ENCODE measurements around the gene PRKN. TPM values are rescaled to one million over a fixed set of nuclear protein-coding genes. Genes with fewer than 3 reads are reported as not detected.

PRKN gene
- total and polyA plus RNA-seq, 2 experiments from 2014 or later = 0.10 to 0.84 TPM

DNA sequence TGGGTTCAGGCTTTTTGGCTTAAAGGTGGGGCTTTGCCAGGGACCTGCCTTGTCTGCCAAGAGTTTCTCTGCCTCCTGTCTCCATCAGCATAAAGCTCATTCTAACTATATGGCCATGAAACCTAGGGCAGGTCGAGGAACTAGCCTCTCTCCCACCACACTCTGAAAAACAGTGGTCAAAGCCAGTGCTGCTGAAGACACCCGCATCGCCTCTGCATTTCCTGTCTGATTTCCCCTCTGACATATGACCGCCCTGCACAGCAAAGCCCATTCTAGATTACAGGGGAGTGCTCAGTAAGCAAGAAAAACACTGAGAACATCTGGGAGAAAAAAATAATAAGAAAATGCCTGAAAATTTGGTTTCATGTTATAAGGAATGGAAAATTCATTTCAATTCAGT is 573.6 kb downstream of the PRKN start:
- no peak overlapping the region for H3K4me3 Mint-ChIP-seq
- H3K9me3 Mint-ChIP-seq = peaks cover 3% of the 10 kb centered on the region; the same call in 1 of the 3 replicates
- H3K36me3 Mint-ChIP-seq (ENCODE audit: low read depth) = no peaks in the 10 kb centered on the region
- peaks cover 2% of the 10 kb centered on the region for H3K27me3 Mint-ChIP-seq (ENCODE audit: insufficient read depth, low read depth, poor library complexity)
- Histone ChIP-seq H3K4me2 (no peak overlapping the region), H2AFZ (no peak overlapping the region), H3K79me2 (replicated peaks; ENCODE audit: insufficient read depth) (no peaks in the 10 kb centered on the region), H3K27me3 (ENCODE audit: insufficient read depth) (no peaks in the 10 kb centered on the region), H4K20me1 (replicated peaks; ENCODE audit: insufficient read depth) (no peaks in the 10 kb centered on the region), H3F3A (replicated peaks; ENCODE audit: low read depth) (no peaks in the 10 kb centered on the region), H3K27ac (ENCODE audit: low read depth) (no peak overlapping the region), H3K4me3 (no peak overlapping the region), H3K9me2 (ENCODE audit: insufficient read depth) (no peaks in the 10 kb centered on the region), H3K36me3 (ENCODE audit: insufficient read depth) (no peaks in the 10 kb centered on the region), H3K4me1 (ENCODE audit: insufficient read depth) (0 out of 2 replicates have a peak, but pooled peaks cover 12% of the 10 kb centered on the region)
- no peak overlapping the region for H3K27ac Mint-ChIP-seq
- ATAC-seq (no peak), DNase-seq (ENCODE audit: low spot score) (no peak)
- TF ChIP-seq ZNF331 (CRISPR knock-in tag; IDR thresholded peaks at IDR 0.05; ENCODE audit: low read depth) = no peak
- TF ChIP-seq STAT1 (IDR thresholded peaks at IDR 0.05; ENCODE audit: unreplicated experiment) = no peak
- TF ChIP-seq, protein P1, sequence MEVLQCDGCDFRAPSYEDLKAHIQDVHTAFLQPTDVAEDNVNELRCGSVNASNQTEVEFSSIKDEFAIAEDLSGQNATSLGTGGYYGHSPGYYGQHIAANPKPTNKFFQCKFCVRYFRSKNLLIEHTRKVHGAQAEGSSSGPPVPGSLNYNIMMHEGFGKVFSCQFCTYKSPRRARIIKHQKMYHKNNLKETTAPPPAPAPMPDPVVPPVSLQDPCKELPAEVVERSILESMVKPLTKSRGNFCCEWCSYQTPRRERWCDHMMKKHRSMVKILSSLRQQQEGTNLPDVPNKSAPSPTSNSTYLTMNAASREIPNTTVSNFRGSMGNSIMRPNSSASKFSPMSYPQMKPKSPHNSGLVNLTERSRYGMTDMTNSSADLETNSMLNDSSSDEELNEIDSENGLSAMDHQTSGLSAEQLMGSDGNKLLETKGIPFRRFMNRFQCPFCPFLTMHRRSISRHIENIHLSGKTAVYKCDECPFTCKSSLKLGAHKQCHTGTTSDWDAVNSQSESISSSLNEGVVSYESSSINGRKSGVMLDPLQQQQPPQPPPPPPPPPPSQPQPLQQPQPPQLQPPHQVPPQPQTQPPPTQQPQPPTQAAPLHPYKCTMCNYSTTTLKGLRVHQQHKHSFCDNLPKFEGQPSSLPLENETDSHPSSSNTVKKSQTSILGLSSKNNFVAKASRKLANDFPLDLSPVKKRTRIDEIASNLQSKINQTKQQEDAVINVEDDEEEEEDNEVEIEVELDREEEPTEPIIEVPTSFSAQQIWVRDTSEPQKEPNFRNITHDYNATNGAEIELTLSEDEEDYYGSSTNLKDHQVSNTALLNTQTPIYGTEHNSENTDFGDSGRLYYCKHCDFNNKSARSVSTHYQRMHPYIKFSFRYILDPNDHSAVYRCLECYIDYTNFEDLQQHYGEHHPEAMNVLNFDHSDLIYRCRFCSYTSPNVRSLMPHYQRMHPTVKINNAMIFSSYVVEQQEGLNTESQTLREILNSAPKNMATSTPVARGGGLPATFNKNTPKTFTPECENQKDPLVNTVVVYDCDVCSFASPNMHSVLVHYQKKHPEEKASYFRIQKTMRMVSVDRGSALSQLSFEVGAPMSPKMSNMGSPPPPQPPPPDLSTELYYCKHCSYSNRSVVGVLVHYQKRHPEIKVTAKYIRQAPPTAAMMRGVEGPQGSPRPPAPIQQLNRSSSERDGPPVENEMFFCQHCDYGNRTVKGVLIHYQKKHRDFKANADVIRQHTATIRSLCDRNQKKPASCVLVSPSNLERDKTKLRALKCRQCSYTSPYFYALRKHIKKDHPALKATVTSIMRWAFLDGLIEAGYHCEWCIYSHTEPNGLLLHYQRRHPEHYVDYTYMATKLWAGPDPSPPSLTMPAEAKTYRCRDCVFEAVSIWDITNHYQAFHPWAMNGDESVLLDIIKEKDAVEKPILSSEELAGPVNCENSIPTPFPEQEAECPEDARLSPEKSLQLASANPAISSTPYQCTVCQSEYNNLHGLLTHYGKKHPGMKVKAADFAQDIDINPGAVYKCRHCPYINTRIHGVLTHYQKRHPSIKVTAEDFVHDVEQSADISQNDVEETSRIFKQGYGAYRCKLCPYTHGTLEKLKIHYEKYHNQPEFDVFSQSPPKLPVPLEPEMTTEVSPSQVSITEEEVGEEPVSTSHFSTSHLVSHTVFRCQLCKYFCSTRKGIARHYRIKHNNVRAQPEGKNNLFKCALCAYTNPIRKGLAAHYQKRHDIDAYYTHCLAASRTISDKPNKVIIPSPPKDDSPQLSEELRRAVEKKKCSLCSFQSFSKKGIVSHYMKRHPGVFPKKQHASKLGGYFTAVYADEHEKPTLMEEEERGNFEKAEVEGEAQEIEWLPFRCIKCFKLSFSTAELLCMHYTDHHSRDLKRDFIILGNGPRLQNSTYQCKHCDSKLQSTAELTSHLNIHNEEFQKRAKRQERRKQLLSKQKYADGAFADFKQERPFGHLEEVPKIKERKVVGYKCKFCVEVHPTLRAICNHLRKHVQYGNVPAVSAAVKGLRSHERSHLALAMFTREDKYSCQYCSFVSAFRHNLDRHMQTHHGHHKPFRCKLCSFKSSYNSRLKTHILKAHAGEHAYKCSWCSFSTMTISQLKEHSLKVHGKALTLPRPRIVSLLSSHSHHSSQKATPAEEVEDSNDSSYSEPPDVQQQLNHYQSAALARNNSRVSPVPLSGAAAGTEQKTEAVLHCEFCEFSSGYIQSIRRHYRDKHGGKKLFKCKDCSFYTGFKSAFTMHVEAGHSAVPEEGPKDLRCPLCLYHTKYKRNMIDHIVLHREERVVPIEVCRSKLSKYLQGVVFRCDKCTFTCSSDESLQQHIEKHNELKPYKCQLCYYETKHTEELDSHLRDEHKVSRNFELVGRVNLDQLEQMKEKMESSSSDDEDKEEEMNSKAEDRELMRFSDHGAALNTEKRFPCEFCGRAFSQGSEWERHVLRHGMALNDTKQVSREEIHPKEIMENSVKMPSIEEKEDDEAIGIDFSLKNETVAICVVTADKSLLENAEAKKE (CRISPR knock-in tag; IDR thresholded peaks at IDR 0.05) = no peak
- TF ChIP-seq, protein P2, sequence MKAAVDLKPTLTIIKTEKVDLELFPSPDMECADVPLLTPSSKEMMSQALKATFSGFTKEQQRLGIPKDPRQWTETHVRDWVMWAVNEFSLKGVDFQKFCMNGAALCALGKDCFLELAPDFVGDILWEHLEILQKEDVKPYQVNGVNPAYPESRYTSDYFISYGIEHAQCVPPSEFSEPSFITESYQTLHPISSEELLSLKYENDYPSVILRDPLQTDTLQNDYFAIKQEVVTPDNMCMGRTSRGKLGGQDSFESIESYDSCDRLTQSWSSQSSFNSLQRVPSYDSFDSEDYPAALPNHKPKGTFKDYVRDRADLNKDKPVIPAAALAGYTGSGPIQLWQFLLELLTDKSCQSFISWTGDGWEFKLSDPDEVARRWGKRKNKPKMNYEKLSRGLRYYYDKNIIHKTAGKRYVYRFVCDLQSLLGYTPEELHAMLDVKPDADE (IDR thresholded peaks at IDR 0.05) = no peak
- no peak for TF ChIP-seq EZH2phosphoT487 (IDR thresholded peaks at IDR 0.05; ENCODE audit: unreplicated experiment)
- no peak for TF ChIP-seq POLR2AphosphoS5 (IDR thresholded peaks at IDR 0.05; ENCODE audit: low read depth)
- no peak for TF ChIP-seq CREB1 (CRISPR knock-in tag; IDR thresholded peaks at IDR 0.05; ENCODE audit: low read depth)
- TF ChIP-seq, protein P3, sequence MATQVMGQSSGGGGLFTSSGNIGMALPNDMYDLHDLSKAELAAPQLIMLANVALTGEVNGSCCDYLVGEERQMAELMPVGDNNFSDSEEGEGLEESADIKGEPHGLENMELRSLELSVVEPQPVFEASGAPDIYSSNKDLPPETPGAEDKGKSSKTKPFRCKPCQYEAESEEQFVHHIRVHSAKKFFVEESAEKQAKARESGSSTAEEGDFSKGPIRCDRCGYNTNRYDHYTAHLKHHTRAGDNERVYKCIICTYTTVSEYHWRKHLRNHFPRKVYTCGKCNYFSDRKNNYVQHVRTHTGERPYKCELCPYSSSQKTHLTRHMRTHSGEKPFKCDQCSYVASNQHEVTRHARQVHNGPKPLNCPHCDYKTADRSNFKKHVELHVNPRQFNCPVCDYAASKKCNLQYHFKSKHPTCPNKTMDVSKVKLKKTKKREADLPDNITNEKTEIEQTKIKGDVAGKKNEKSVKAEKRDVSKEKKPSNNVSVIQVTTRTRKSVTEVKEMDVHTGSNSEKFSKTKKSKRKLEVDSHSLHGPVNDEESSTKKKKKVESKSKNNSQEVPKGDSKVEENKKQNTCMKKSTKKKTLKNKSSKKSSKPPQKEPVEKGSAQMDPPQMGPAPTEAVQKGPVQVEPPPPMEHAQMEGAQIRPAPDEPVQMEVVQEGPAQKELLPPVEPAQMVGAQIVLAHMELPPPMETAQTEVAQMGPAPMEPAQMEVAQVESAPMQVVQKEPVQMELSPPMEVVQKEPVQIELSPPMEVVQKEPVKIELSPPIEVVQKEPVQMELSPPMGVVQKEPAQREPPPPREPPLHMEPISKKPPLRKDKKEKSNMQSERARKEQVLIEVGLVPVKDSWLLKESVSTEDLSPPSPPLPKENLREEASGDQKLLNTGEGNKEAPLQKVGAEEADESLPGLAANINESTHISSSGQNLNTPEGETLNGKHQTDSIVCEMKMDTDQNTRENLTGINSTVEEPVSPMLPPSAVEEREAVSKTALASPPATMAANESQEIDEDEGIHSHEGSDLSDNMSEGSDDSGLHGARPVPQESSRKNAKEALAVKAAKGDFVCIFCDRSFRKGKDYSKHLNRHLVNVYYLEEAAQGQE (IDR thresholded peaks at IDR 0.05; ENCODE audit: unreplicated experiment) = no peak
- TF ChIP-seq ZNF114 (CRISPR knock-in tag; IDR thresholded peaks at IDR 0.05) = no peak
- TF ChIP-seq, protein P4, sequence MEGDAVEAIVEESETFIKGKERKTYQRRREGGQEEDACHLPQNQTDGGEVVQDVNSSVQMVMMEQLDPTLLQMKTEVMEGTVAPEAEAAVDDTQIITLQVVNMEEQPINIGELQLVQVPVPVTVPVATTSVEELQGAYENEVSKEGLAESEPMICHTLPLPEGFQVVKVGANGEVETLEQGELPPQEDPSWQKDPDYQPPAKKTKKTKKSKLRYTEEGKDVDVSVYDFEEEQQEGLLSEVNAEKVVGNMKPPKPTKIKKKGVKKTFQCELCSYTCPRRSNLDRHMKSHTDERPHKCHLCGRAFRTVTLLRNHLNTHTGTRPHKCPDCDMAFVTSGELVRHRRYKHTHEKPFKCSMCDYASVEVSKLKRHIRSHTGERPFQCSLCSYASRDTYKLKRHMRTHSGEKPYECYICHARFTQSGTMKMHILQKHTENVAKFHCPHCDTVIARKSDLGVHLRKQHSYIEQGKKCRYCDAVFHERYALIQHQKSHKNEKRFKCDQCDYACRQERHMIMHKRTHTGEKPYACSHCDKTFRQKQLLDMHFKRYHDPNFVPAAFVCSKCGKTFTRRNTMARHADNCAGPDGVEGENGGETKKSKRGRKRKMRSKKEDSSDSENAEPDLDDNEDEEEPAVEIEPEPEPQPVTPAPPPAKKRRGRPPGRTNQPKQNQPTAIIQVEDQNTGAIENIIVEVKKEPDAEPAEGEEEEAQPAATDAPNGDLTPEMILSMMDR (conservative IDR thresholded peaks at IDR 0.05; ENCODE audit: low read depth in 2 of 2) = no peak
- TF ChIP-seq JUNB (IDR thresholded peaks at IDR 0.05; ENCODE audit: unreplicated experiment) = no peak
- TF ChIP-seq EZH2 (IDR thresholded peaks at IDR 0.05; ENCODE audit: low read depth, unreplicated experiment) = no peak
- no peak for TF ChIP-seq NANOG (IDR thresholded peaks at IDR 0.05; ENCODE audit: borderline replicate concordance)
- H3K4me1 Mint-ChIP-seq = peaks cover 17% of the 10 kb centered on the region

Data from GM23338 (cell line).